Measurements from ENCODE around the gene STAMBP. TPM values are rescaled to one million over a fixed set of nuclear protein-coding genes. Genes with fewer than 3 reads are reported as not detected.

STAMBP gene
- total and polyA plus RNA-seq, 2 of the 13 experiments (the other 11 are each of a cell fraction or from before 2014, with no cell fraction given) = 49.6 to 53.2 TPM

GRCh38 chr2:73920577-73921545 is 92.1 kb downstream of the STAMBP start (continued):
- TF ChIP-seq ZNF687 (CRISPR knock-in tag; IDR thresholded peaks at IDR 0.05) (peak; percentile 44), ESRRA (CRISPR knock-in tag; IDR thresholded peaks at IDR 0.05; ENCODE audit: low read depth) (no peak), SALL1 (CRISPR knock-in tag; IDR thresholded peaks at IDR 0.05) (peak; percentile 52; the same call in 1 of the 2 replicates), SP4 (CRISPR knock-in tag; IDR thresholded peaks at IDR 0.05) (0 out of 2 replicates have a peak, but pooled peaks have one; percentile 37)

GRCh38 chr2:73921581-73921980 is 92.8 kb downstream of the STAMBP start:
- Histone ChIP-seq H3K4me2 (ENCODE audit: low read depth, low read length) (peak overlapping the region; percentile 30), H4K20me1 (ENCODE audit: insufficient read depth, low read length) (no peaks in the 10 kb centered on the region), H3K9me3 (ENCODE audit: low read length) (no peaks in the 10 kb centered on the region), H3K4me3 (replicated peaks in 1 of 3; ENCODE audit: insufficient read depth in 1 of 3, low read depth in 2 of 3, low read length in 3 of 3) (no peak overlapping the region; a peak in 1 of 6 replicates), H2AFZ (ENCODE audit: low read length) (no peak overlapping the region), H3K27me3 (ENCODE audit: control insufficient read depth in 1 of 2, insufficient read depth in 2 of 2, low read length in 2 of 2) (peaks cover 0 to 5% of the 10 kb centered on the region in 2 experiments; a peak in 2 of 5 replicates), H3K79me2 (ENCODE audit: insufficient read depth, low read length) (no peaks in the 10 kb centered on the region), H3K9ac (ENCODE audit: insufficient read depth, low read depth, low read length) (no peak overlapping the region), H3K4me1 (ENCODE audit: insufficient read depth, low read length) (peaks cover 17% of the 10 kb centered on the region), H3K27ac (ENCODE audit: extremely low read length, insufficient read depth, low read length) (no peak overlapping the region), H3K36me3 (replicated peaks in 1 of 2; ENCODE audit: control insufficient read depth in 1 of 2, insufficient read depth in 2 of 2, low read length in 2 of 2) (no peaks in the 10 kb centered on the region)
- 59% methylated on average over 9 of the region's 9 CpGs for WGBS (ENCODE audit: low lambda C conversion rate)
- no peak; the same call in 2 of the 3 replicates for ATAC-seq
- TF ChIP-seq MAFK (conservative IDR thresholded peaks at IDR 0.05 in 1 of 2, IDR thresholded peaks at IDR 0.05 in 1 of 2; ENCODE audit: low read length in 2 of 2) (peak; percentile 56 to 74), GATAD2A (CRISPR knock-in tag; IDR thresholded peaks at IDR 0.05) (no peak), GPN1 (CRISPR knock-in tag; IDR thresholded peaks at IDR 0.05; ENCODE audit: borderline replicate concordance) (no peak), MAFF (IDR thresholded peaks at IDR 0.05; ENCODE audit: low read depth, low read length) (0 out of 2 replicates have a peak, but pooled peaks have one; percentile 15)
- intact Hi-C loops (cut with micrococcal nuclease; ENCODE audit: unreplicated experiment) (loop anchor here (10.0 kb wide), 1 partner anchor 203 kb away; no protein-coding TSS in a partner anchor), in situ Hi-C loops (cut with HindIII; ENCODE audit: extremely low pct_ligation_motif_present, low pct_unique_long_range_greater_than_20kb) (no loop called here)
- no peak for DNase-seq (ENCODE audit: low spot score)
- no peak for FAIRE-seq
- BruUV-seq (replicated peaks) = no TSS peak
- ChIA-PET POLR2A (interaction anchor here (1.2 kb wide), 1 partner anchor 93 kb away, joined by 5 read pairs; the partner anchor contains the start of gene STAMBP), CTCF (ENCODE audit: low intra/inter-chr PET ratio, low total read pairs) (no interaction called here)
